ENCODE results near the gene AMPD3. TPM values are rescaled to one million over a fixed set of nuclear protein-coding genes. Genes with fewer than 3 reads are reported as not detected.

AMPD3 gene
- 6.6 to 8.4 TPM (median 7.4 TPM) in 5 replicates for total RNA-seq (2022; extraction: Qiagen RNA extraction)

GRCh38 chr11:10454878-10455631 is at the start of gene AMPD3:
AMPD3 (plus strand) TSS chr11:10455264; CDS start chr11:10461520, 6,256 bp downstream.

GRCh38 chr11:10540915-10541560 is 86.0 kb downstream of the AMPD3 start, which contains the start of gene RNF141:
RNF141 (minus strand) TSS chr11:10541187; CDS start chr11:10534158, 7,029 bp downstream.

Other genes with a start within 250 kb of the AMPD3 start
- 10.3 to 13.5 TPM (median 13.2 TPM) in 5 replicates for gene SBF2, start 161.0 kb upstream of the AMPD3 start, total RNA-seq (2022; extraction: Qiagen RNA extraction)
- 80.0 to 155 TPM (median 104 TPM) in 5 replicates for gene ADM, start 150.2 kb upstream of the AMPD3 start, total RNA-seq (2022; extraction: Qiagen RNA extraction)
- gene RNF141, start 85.9 kb downstream of the AMPD3 start, total RNA-seq (2022; extraction: Qiagen RNA extraction): 18.1 to 31.2 TPM (median 25.8 TPM) in 5 replicates
- 0.20 to 0.77 TPM (median 0.48 TPM) in 5 replicates for gene LYVE1, start 113.4 kb downstream of the AMPD3 start, total RNA-seq (2022; extraction: Qiagen RNA extraction)
- 0.05 to 0.13 TPM (median 0.08 TPM) in 4 of 5 replicates, not detected in the other for gene IRAG1, start 238.5 kb downstream of the AMPD3 start, total RNA-seq (2022; extraction: Qiagen RNA extraction)